GM19099 (cell line): ENCODE data around the gene OR56A3.

Experiments used
- POLR2A ChIP-seq: IDR thresholded peaks from 3 replicates; pipeline ENCODE4 v1.6.1; 2011; ENCODE audit warnings: low read depth; ENCODE audit not compliant: insufficient read length; ENCODE audit errors: extremely low read depth

OR56A3 gene, protein sequence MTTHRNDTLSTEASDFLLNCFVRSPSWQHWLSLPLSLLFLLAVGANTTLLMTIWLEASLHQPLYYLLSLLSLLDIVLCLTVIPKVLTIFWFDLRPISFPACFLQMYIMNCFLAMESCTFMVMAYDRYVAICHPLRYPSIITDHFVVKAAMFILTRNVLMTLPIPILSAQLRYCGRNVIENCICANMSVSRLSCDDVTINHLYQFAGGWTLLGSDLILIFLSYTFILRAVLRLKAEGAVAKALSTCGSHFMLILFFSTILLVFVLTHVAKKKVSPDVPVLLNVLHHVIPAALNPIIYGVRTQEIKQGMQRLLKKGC

DNA sequence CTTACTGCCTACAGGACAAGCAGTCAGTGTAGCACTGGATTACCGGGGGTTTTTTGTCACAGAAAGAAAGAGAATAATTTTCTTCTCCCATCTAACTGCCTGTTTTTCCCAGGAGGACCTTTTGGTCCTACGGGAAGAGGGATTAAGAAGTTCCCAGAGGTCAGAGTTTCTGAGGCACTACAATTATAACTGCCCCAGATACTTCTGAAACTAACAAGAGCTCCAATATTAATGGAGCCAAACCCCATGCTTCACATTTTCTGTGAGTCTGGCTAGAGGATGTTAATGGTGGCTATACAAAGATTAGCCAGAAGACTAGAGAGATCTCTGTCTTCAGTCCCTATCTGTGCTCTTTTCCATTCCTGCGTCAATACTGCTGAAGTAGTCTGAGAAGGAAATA is at the start of gene OR56A3:
Gene OR56A3 (plus strand): TSS at position 301 of the 400 bp plus-strand sequence. CDS start 5,096 bp downstream, outside the sequence.
- no peak for TF ChIP-seq POLR2A

DNA sequence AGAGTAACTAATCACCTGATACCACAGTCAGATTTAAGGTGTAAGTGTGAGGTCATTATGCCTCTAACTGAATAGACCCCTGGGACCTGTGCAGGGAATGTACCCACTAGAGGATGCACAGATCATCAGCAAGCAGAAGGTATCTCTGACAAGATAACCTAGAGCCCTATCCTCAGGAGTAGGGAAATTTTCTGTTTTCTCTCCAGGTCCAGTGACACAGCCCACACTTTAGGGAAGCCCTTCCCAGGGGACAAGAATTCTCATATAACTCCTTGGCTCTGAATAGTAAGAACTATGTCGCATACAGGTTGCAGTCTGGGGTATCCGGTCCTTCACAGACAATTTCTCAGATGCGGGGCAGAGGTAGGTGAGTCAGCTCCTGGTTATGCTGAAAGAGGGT is 49.1 kb upstream of the OR56A3 start, which contains the start of gene OR52E5:
Gene OR52E5 (plus strand): TSS at position 301 of the 400 bp plus-strand sequence. CDS start 7,569 bp downstream, outside the sequence.
- TF ChIP-seq POLR2A = no peak

DNA sequence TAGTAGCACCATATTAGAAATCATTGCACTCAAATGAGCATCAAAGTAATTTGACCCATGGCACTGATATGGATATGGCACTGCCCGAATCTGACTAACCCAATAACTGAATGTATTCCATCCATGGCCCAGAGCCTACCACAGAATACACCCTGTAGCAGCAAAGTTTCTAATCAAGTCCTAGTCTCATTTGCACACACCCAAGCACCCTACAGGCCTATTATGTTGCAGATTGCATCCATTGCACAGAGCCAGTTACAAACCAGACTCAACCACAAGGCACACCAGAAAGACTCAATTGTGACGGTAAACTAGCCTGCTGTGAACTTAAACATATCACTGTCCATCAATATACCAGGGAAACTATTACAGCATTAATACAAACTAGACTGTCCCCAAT is 42.5 kb upstream of the OR56A3 start:
- no peak for TF ChIP-seq POLR2A

DNA sequence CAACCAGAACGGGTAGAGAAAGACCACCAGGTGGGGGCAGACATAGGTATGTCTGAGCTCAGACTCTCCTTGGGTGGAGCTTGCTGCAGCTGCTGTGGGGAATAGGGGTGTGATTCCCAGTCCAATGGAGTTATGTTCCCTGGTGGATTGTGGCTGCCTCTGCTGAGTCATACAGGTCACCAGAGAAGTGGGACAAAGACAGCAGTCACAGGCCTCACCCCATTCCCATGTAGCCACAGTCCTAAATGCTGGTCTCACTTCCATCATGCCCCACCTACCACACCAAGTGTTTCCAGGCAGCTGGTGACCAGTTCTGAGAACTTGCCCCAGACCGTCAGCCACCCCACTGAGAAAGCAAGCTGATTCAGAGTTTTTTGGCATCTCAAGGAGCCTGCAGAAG is 31.5 kb upstream of the OR56A3 start:
- no peak for TF ChIP-seq POLR2A

DNA sequence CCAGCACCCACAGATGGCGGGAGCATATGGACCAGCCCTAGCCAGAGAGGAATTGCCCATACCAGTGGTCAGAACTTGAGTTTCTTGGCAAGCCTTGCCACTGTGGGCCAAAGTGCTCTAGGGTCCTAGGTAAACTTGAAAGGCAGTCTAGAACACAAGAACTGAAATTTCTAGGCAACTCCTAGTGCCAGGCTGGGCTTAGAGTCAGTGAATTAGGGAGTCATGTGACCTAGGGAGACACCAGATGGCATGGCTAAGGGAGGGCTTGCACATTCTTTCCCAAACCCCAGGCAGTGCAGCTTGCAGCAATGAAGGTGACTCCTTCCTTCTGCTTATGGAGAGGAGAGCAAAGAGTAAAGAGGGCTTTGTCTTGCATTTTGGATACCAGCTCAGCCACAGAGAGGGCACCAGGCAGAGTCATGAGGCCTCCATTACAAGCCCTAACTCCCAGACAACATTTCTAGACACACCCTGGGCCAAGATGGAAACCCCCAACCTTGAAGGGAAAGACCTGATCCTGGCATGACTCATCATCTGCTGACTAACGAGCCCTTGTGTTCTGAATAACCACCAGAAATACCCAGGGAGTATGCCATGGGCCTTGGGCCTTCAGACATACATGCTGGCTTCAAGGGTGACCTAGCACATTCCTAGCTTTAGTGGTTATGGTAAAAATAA is 19.2 kb upstream of the OR56A3 start:
- TF ChIP-seq POLR2A = no peak

DNA sequence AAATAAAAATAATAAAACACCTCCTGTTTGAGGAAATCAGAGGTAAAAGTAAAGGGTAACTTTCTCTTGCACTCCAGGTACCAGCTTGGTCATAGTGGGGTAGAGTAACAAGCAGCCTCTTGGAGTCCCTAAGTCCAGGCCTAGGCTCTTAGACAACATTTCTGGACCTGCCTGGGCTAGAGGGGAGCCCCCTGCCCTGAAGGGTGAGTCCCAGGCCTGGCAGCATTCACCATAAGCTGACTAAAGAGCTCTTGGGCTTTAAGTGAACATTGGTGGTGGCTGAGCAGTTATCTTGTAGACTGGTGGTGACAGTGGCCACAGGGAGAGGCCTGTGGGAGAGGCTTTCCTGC is 18.6 kb upstream of the OR56A3 start:
- TF ChIP-seq POLR2A = no peak

DNA sequence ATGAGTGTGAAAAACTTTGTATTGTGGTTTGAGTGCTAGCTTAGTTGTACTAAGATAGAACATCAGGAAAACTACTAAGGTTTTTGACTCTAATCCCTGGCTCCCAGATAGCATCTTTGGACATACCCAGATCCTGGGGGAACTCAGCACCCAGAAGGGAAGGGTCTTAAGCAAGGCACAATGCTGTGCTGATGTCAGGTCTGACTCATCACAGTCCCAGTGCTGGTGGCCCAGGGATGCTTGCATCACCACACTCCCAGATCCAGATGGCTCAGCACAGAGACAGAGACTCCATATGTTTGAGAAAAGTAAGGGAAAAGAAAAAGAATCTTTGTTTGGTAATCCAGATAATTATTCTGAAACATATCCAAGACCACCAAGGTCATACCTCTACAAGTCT is 18.3 kb upstream of the OR56A3 start:
- no peak for TF ChIP-seq POLR2A

DNA sequence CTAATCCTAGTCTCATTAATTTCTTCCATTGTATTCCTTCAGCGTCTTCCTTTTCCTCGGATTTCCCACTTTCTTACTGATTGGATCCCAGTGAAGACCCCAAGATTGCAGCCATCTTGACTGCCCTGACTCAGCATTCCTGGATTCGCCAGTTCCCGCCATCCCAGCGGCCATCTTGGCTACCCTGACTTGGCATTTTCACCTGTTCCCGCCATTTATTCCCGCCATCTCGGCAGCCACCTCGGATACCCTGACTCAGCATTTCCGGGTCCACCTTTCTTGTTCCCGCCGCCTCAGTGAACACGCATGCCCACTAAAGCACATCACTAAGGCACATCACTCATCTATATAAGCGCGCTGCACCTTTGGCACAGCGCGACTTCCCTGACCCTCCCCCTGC is 13.8 kb upstream of the OR56A3 start:
- TF ChIP-seq POLR2A = no peak

DNA sequence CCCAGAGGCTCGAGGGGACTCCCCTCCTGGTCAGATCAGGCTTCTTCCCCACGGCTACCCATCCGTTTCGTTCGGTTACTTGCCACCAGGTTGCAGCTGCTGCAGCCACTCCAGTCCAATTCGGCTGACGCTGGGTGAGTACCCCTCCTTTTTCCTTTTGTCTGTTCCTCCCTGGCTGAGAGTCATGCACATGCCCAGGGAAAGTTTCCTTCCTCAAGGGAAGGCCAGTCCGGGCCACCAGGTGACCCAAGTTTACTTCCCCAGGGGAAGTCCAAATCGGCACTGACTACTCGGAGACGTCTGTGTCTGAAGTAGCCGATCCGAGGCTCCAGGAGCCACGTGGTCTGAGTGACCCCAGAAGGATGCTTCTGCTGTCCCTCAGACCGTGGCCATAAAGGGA is 13.2 kb upstream of the OR56A3 start:
- no peak for TF ChIP-seq POLR2A

DNA sequence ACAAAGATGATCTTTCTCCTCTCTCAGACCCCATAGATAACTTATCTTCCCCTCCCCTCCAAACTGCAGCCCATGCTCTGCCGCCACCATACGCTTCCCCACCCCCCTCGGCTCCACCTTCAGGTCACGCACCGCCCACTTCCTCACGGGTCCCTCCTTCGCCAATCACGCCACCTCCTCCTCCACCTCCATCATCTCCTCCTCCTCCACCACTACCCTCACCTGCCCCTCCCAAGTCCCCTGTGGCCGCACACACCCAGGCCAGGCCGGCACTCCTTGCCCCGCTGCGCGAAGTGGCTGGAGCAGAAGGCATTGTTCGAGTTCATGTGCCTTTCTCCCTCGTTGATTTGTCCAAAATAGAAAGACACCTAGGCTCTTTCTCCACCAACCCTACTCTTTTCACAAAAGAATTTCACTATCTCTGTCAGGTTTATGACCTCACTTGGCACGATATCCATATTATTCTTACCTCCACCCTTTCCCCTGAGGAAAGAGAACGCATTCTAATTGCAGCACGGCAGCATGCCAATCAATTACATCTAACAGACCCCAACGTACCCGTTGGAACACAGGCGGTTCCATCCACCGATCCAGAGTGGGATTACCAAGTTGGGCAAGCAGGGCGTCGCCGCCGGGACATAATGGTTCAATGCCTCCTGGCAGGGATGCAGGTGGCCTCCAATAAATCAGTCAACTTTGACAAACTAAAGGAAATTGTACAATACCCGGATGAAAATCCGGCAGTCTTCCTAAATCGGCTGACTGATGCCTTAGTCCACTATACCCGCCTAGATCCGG is 12.3 kb upstream of the OR56A3 start:
- TF ChIP-seq POLR2A = no peak

DNA sequence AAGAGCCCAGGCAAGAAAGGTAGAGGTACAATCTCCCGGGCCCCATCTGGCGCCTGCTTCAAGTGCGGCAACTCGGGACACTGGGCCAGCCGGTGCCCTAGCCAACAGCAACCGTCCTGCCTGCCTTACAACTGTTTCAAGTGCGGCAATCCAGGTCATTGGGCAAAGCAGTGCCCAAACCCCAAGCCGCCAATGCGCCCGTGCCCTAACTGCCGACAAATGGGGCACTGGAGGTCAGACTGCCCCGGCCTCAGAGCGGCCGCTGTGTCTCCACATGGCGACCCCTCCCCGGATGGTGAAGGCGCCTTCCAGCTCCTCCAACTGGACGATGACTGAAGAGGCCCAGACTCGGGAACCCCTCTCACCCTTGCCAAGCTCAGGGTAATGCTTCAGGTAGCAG is 11.4 kb upstream of the OR56A3 start:
- no peak for TF ChIP-seq POLR2A

DNA sequence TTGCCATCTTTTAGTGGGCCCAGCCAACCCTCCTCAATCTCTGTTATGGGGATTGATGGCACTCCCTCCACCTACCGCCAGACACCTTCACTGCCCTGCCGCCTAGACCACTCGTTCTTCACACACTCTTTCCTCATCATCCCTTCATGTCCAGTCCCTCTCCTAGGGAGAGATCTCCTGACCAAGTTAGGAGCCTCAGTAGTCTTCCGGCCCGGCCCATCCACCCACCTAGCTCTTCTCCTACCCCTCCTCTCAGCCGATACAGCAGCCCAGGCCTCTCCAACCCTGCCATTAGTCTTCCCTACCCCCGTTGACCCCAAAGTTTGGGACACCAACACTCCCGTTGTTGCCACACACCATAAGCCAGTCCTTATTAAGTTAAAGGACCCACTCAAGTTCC is 11.0 kb upstream of the OR56A3 start:
- TF ChIP-seq POLR2A = no peak

DNA sequence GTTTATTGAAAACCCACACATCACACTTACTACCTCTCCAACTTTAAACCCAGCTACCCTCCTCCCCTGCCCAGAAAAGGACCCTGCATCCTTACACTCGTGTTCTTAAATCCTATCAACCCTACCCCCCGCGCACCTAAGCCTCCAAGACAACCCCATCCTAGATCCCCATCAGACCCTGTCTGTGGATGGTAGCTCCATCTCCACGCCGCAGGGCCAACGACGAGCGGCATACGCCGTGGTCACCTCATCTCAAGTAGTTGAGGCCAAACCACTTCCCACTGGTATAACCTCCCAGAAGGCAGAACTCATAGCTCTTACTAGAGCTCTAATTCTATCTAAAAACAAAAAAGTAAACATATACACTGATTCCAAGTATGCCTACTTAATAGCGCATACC is 9.4 kb upstream of the OR56A3 start:
- TF ChIP-seq POLR2A = no peak

DNA sequence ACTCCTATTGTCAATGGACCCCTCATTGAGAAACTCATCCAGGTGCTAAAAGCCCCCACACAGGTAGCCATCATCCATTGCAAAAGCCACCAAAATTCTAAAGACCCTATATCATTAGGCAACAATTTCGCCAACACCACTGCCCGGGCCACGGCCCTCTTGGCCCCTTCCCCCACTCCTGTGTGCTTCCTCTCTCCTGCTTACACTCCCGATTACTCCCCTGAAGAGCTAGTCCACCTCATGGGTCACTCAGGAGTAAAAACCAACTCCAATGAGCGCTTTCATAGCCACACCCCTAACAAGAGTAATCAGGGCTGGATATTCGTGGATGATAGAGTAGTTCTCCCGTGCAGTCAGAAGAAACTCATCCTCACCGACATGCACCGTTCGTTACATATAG is 8.9 kb upstream of the OR56A3 start:
- no peak for TF ChIP-seq POLR2A

DNA sequence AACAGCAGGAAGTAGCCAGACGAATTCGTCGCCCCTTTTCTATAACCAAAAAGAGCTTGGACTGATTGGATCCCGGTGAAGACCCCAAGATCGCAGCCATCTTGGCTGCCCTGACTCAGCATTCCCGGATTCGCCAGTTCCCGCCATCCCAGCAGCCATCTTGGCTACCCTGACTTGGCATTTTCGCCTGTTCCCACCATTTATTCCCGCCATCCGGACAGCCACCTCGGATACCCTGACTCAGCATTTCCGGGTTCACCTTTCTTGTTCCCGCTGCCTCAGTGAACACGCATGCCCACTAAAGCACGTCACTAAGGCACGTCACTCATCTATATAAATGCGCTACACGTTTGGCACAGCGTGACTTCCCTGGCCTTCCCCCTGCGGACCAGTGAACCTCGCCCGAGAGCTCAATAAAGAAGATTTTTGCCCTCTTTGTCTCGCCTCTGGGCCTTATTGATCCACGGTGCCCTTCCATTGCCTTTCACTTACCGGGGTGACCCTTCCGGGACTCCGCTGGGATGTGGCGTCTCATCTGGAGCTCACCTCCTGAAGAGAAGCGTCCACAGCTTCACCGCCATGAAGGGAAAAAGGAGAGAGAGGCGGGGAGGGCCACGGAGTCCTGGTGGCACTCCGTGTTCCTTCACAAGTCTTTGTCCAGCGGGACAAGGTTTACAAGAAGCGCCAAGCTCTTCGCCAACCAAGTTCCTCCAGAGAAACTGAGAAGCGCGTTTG is 4.0 kb upstream of the OR56A3 start:
- no peak for TF ChIP-seq POLR2A
